H1 (cell line): ENCODE results near the gene STARD3. TPM values are rescaled to one million over a fixed set of nuclear protein-coding genes. Genes with fewer than 3 reads are reported as not detected.
A peak's percentile ranks its signal among the peaks of the same experiment; 100 is the strongest.

ENCODE experiments used
- ASH2L ChIP-seq: fragments of 200-600, 300-600 bp; sonication (generic); IDR thresholded peaks from one replicate; pipeline ENCODE4 v1.7.1; 2017; ENCODE audit warnings: low read length
- BRCA1 ChIP-seq: IDR thresholded peaks from 2 replicates; pipeline ENCODE4 v1.6.1; 2012; ENCODE audit warnings: low read depth, low read length, improper control_type of control experiment
- CHD2 ChIP-seq: IDR thresholded peaks from 2 replicates; pipeline ENCODE4 v1.6.1; 2012; ENCODE audit warnings: low read length, improper control_type of control experiment
- CTBP2 ChIP-seq: IDR thresholded peaks from 2 replicates; pipeline ENCODE4 v1.7.0; 2011; ENCODE audit warnings: borderline replicate concordance, mild to moderate bottlenecking, moderate library complexity, mixed read lengths, low read length; ENCODE audit not compliant: insufficient read depth, insufficient read length
- GTF2F1 ChIP-seq: IDR thresholded peaks from 2 replicates; pipeline ENCODE4 v1.6.1; 2012; ENCODE audit warnings: low read depth, low read length, improper control_type of control experiment, borderline replicate concordance
- JUN ChIP-seq: IDR thresholded peaks from 2 replicates; pipeline ENCODE4 v1.6.1; 2011; ENCODE audit warnings: low read depth, mild to moderate bottlenecking, improper control_type of control experiment, low read length
- KDM5A ChIP-seq: fragments of 200-600 bp; IDR thresholded peaks from 2 replicates; pipeline ENCODE4 v1.7.1; 2012; ENCODE audit warnings: mild to moderate bottlenecking, low read length, inconsistent platforms, mixed read lengths
- SIN3A ChIP-seq, 2 experiments: IDR thresholded peaks in 1 of 2; conservative IDR thresholded peaks in 1 of 2; 2 replicates each; pipeline ENCODE4 v1.6.1; 2011 to 2012; ENCODE audit warnings: low read length in 2 of 2, improper control_type of control experiment in 1 of 2, low read depth in 1 of 2, mild to moderate bottlenecking in 1 of 2
- TBP ChIP-seq: IDR thresholded peaks from 2 replicates; pipeline ENCODE4 v1.6.1; 2011; ENCODE audit warnings: low read depth, low read length, improper control_type of control experiment
- YY1 ChIP-seq: IDR thresholded peaks from 2 replicates; pipeline ENCODE4 v1.6.1; 2011; ENCODE audit warnings: low read depth, mild to moderate bottlenecking, low read length
- polyA plus RNA-seq, 7 experiments: library from polyadenylated mRNA; depleted of rRNA in 3 of 7; stranded (reverse) in 5 of 7; unstranded in 2 of 7; fragments of >200 nt in 5 of 7; fragments of 200-250 nt in 2 of 7; gene quantifications; 1 replicate in 5 of 7; 2 replicates in 1 of 7; 4 replicates in 1 of 7; pipeline versions ENCODE4 v1.2.1 to v1.2.3, GENCODE V29; 2011 to 2013; ENCODE audit warnings: missing spikeins in 2 of 7, mixed read lengths in 2 of 7
- total RNA-seq: library from RNA; stranded (reverse); fragmentation: NEBNext Ultra II Directional; extraction: Animal tissue kit (Norgen Biotek cat#: 25700); gene quantifications from 2 replicates; pipeline ENCODE4 v1.2.1, GENCODE V29; 2021
- TF ChIP-seq, protein P1 (sequence below): IDR thresholded peaks from 2 replicates; pipeline ENCODE4 v1.6.1; 2011; ENCODE audit warnings: low read depth, mild to moderate bottlenecking, low read length; ENCODE audit not compliant: insufficient read depth

STARD3 gene
- total and polyA plus RNA-seq, 2 of the 8 experiments (the other 6 are each of a cell fraction or from before 2014, with no cell fraction given): 47.6 to 80.3 TPM

DNA sequence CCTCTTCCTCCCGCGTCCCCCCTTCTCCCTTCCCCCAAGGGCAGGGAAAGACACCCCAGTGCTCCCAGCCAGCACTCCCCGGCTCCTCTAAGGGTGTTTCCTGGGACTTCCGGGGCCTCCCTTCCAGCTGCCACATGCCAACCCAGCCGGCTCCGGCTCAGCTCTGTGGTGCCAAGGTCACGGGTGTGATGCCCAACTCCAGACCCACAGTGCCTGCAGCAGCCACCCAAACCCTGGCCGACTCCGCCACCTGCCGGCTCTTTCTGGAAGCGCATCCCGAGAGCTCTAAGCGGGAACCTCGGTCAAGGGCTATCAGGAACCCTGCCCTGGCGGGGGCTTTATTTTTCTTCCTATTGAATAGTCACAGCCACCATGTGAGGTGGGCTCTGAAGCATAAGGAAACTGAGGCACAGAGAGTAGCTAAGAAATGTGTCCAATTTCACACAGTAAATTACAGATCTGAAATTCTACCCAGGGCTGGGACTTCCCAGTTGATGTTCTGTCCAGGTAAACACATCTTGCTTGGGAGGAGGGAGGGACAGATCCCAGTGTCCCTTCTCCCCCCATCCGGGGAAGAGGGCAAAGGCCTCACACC is 13.5 kb upstream of the STARD3 start (continued):
- TF ChIP-seq YY1 (peak; percentile 7; the same call in 1 of the 2 replicates), ASH2L (no peak), BRCA1 (no peak), TBP (no peak), CHD2 (no peak), SIN3A (conservative IDR thresholded peaks at IDR 0.05 in 1 of 2, IDR thresholded peaks at IDR 0.05 in 1 of 2; ENCODE audit: low read depth in 1 of 2, low read length in 2 of 2) (no peak), GTF2F1 (no peak), CTBP2 (peak; percentile 65), JUN (no peak), KDM5A (no peak)
- TF ChIP-seq, protein P1, sequence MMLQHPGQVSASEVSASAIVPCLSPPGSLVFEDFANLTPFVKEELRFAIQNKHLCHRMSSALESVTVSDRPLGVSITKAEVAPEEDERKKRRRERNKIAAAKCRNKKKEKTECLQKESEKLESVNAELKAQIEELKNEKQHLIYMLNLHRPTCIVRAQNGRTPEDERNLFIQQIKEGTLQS: no peak
